NCI-H774 (cell line): Measurements from ENCODE around the gene BDKRB1.
A peak's percentile ranks its signal among the peaks of the same experiment; 100 is the strongest.
"Not testable (repeated sequence)": the region's sequence is repeated elsewhere in the genome, so short reads cannot be mapped to it uniquely, and the experiment has no call there.

Experiments
- DNase-seq: peaks from one replicate; lab custom pipeline; 2025; lab: John Stamatoyannopoulos, UW

Gene BDKRB1

DNA sequence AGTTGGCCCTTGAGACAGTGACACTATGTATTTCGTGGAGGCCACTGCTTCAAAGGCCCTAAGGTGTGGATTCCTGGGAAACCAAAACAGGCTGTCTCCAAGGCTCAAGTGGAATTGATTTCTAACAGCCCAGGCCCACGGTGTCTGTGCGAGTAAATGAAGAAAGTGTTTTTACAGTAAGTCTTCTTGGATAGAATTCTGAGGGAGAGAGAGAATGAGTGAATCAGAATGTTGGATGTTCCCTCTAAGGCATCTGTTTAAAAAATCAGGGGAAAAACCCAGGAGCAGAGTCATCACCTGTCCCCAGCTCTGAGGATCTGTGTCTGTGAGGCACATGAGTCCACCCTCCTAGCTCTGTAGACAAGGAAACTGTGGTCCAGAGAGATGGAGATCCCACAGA lies 22.3 kb upstream of the BDKRB1 start:
- no peak for DNase-seq

DNA sequence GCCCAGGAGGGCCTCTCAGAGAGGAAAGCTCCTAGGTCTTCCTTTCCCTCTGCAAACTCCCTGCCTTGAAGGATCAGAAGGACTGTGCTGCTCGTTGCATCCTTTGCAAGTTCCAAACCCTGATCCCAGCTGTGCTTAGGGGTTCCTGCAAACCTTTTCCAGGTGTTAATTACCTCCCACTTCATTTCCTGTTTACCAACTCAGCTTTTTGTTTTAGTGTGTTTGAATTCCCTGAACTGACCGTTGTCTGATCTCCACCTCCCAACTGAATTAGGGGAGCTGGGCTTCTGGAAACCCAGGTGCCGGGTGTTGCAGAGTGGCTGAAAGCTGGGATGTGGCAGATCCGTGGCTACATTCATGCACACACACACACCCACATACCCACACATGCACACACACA lies 20.6 kb upstream of the BDKRB1 start:
- no peak for DNase-seq

DNA sequence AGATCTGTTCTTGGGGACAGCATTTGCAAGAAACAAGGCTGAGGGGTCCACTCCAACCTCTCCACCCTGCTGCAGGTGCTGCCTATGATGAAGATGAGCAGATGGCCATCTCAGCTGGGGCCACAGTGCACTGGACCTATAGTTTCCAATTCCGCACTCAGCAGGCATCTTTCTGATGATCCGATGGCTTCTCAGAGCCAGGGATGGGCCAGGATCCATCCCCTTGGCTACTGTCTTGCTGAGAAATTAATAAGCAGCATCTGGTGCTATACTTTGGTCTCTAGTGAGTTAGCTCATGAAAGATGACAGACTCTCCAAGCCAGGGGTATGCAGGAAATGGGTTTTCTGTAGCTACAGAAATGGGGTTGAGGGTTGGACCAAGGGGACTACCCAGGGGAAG lies 18.4 kb upstream of the BDKRB1 start:
- no peak for DNase-seq

DNA sequence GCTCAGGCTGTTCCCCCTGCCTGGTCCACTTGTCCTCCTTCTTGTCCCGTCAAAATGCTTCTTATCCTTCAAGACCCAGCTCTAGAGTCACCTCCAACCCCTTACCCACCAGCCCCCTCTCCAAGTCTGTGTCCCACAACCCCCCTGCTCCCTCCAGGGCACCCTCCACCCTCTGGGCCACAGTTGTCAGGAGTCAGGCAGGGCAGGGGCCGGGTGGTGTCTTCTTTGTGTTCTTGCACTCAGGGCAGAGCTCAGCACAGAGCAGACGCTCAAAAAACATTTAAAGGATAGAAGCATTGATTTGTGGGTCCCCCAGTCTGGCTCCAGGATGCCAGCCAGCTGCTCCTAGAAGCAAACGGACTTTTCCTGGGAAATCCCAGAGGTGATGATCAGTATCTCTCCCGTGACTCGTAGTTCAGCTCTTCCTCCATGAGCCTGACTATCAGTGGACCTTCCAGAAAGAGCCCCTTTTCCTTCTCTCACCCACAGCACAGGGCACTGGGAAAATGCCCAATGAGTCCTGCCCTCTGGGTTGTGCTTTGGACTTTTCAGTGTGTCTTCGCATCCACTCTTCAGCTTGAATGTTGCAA lies 17.2 kb upstream of the BDKRB1 start:
- no peak for DNase-seq

DNA sequence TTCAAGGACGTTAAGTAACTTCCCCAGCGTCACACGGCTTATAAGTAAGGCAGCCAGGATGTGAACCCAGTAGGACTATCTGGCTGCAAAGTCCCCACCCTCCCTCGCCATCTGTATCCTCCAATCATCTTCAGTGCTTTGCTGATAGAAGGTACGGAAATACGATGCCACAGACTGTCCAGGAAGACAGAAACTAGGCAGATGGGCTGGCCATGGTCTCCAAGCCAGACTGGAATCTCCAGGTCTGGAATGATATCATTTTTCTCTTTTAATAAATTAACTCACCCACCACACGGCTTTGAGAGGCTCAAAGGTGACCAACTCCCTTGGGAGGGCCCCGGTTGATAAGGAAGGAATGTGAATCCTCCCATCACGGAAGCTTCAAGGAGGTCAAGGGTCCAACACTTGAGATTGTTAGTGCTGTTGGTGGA lies 16.3 kb upstream of the BDKRB1 start:
- no peak for DNase-seq

DNA sequence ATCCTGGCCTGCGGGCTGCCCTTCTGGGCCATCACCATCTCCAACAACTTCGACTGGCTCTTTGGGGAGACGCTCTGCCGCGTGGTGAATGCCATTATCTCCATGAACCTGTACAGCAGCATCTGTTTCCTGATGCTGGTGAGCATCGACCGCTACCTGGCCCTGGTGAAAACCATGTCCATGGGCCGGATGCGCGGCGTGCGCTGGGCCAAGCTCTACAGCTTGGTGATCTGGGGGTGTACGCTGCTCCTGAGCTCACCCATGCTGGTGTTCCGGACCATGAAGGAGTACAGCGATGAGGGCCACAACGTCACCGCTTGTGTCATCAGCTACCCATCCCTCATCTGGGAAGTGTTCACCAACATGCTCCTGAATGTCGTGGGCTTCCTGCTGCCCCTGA lies 15.4 kb upstream of the BDKRB1 start:
- no peak for DNase-seq

DNA sequence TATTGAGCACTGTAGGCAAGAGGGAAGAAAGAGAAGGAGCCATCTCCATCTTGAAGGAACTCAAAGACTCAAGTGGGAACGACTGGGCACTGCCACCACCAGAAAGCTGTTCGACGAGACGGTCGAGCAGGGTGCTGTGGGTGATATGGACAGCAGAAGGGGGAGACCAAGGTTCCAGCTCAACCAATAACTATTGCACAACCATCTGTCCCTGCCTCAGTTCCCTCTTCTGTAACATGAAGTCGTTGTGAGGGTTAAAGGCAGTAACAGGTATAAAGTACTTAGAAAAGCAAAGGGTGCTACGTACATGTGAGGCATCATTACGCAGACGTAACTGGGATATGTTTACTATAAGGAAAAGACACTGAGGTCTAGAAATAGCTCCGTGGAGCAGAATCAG lies 13.9 kb upstream of the BDKRB1 start:
- no peak for DNase-seq

DNA sequence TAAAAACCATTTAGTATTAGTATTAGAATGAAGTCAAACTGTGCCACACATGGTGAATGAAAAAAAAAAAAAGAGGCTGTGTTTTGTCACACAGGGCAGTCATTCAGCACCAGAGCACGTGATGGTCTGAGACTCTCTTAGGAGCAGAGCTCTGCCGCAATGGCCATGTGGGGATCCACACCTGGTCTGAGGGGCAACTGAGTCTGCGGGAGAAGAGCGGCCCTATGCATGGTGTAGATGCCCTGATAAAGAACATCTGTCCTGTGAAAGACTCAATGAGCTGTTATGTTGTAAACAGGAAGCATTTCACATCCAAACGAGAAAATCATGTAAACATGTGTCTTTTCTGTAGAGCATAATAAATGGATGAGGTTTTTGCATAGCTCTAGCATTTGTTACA lies 12.2 kb upstream of the BDKRB1 start:
- no peak for DNase-seq

DNA sequence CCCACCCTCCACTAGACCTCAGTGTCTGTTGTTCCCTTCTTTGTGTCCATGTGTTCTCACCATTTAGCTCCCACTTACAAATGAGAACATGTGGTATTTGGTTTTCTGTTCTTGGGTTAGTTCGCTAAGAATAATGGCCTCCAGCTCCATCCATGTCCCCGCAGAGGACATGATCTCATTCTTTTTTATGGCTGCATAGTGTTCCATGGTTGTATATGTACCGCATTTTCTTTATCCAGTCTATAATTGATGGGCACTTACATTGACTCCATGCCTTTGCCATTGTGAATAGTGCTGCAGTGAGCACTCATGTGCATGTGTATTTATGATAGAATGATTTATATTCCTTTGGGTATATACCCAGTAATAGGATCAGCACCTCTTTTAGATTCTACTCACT lies 10.9 kb upstream of the BDKRB1 start:
- not testable (repeated sequence) for DNase-seq

DNA sequence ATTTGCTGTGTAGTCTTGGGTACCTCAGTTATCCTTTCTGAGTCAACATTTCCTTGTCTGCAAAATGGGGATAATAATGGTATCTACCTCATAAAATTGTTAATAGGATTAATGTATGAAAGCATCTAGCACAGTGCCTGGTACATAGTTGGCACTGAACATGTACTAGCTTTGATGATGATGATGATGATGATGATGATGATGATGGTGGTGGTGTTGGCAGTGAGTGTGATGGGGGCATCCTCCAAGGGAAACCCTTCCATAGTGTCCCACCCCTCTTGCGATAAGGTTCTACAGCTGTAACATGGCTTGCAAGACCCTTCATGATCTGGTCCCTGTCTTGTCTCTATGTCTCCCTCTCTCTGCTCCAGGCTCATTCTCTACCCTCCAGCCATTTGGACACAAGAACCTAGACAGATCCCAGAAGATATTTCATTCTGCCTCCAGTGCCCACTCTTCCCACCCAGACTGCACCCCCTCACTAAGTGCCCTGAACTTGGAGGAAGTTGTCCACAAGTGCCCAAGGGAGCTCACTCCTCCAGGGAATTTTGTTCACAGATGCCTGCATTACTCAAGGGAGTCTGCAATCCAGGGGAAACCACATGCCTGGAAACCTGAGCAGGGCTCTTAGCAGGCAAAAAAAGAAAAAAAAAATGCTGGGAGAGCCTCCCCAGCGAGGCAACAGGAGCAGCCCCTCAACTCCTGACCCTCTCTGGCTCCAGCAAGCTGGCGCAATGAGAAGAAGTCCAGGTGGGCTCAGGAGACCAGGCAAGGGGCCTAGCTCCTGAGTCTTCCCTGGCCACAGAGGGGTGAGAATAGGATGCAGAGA lies 10.1 kb upstream of the BDKRB1 start:
- DNase-seq, result no peak

DNA sequence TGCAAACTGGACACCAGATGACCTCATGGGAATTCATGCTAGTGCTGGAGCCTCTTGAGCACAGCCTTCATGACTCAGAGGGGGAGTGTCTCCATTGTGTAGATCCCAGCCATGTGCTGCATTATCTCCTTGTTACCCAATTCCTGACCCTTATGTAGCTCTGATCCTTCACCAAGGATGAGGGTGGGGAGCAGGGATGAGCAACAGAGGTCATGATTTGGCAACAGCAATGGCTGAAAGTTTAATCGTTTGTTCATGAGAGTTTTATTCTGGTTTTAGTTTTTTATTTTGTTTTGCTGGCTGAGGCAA lies 9.5 kb upstream of the BDKRB1 start:
- no peak for DNase-seq

DNA sequence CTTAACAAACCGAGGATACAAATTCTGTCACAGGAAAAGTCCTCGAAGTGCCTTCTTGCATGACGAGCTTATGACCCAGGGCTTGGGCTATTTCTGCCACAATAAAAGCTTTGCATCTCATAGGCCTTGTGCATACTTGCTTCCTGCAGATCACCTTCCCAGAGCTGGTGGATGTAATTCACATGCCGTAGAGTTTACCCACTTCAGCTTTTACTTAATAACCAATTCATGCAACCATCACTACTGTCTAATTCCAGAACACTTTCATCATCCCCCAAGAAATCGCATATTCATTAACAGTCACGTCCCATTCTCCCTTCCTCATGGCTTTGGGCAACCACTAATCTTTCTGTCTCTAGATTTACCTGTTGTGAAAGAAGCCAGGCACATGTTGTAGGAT lies 9.0 kb upstream of the BDKRB1 start:
- no peak for DNase-seq

DNA sequence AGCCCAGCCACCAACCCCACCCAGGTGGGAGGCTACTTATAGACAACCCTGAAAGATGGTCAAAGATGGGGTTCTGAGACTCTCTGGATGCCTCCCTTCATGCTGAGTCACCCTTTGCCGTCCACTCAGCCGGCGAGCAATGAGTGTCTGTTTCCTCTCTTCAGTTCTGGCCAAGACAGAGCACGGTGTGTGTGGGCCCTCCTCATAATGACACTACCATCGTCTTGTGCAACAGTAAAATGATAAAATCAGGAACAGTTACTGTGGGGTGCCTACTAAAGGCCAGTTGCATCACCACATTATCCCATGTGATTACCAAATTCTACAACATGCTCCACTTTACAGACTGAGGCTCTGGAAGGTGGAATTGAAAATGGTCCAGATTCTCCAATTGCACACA lies 7.0 kb upstream of the BDKRB1 start:
- no peak for DNase-seq

DNA sequence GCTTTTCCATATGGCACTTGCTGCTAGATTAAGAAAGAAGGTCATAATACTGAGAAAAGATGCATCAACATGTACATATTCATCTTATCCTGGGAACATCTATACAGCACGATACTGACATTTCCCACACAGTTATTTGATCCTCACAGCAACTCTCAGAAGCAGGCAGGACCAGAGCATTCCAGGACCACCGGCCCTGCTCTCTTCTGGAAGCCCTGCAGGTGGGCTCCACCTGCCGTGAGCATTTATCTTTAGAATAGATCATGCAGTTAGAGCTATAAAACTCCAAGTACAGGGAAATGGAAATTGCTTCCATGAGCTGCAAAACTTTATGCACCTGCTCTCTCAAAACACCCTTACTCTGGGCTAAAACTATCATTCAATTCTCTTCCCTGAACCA lies 5.5 kb upstream of the BDKRB1 start:
- DNase-seq, result no peak

DNA sequence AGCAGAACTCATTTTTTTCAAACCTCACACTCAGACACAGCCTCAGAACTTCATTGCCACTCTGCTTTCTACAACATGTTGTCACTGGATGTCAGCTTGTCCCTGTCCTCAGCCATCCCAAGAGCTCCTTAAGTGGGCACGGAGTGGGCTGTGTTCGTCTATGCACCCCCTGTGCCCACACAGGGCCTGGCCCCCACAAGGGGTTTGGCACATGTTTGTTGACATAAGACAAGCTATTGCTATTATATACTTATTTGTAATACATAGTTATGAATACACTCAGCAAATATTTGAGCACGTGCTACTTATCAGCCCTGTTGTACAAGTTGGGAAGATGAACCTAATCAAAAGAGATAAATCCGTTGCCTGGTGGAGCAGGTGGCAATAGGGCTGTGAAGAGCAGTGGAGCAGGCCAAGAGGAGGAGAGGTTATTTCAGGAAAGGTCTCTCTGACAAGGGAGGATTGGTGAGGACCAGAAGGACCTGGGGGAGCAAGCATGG lies 4.3 kb upstream of the BDKRB1 start:
- DNase-seq, result no peak

DNA sequence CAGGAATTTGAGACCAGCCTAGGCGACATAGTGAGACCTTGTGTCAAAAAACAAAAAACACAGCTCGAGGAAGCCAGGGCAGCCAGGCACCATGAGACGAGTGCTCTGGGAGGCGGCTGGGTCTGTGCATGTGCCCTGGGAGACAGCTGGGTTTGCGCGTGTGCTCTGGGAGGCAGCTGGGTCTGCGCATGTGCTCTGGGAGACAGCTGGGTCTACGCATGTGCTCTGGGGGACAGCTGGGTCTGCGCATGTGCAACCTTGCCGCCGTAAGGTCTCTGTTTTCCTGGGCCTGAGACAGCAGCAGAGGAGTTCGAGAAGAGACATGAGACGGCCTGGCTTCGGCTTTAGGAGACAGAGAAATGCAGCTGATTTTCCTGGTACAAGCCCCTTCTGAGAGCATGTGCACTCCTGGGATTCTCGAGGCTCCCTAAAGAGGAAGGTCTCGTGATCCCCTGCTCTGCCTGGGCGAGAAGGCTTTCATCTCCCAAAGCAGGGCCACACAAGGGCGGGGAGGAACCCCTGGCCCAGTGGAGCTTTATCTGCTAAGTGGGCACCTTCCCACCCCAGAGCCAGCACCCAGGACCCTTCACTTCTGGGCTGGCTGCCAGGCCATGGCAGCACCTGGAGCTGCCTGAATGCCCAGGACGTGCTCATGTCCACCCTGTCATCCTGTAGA lies 3.5 kb upstream of the BDKRB1 start:
- peak; percentile 67 for DNase-seq

DNA sequence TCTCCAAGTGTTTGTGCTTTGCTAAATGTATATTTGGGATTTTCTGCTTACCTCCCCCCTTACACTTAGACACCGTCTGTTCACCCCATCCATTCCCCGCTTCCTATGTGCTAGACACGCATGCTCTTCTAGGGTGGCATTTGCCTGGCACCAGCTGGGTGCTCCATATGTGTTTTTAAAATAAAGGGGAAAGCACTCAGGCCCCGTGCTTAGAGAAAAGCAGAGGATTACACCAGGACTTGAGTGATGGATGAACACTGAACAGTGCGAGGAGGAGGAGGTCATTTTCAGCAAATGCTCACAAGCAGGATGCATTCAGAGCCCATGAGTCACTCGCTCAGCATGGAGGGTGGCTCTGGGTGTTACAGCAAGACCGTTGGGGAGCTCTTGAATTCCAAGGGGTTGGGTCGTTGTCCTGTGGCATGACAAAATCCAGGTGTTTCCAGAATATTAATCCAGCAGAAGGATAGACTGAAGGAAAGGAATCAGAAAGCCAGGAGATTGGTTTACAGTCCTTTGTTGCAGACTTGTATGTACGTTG lies 2.9 kb upstream of the BDKRB1 start:
- DNase-seq, result no peak

DNA sequence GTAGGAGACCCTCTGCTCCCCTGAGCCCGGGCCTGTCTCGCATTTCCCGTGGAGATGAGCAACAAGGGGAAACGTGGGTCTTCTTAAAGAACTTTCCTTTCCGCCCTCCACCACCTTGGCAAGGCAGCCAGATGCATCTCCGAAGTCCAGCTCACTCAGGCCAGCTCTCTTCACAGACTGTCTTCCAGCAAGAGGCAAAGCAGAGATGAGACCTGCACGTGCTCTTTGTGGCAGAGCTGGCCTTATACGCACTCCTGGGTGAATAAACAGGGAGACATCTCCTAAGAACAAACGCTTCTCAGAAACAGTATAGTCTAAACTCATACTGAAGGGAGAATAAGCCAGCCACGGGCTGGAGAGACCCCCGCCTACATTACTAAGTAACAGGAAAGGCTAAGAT lies 1.3 kb upstream of the BDKRB1 start:
- DNase-seq, result no peak

DNA sequence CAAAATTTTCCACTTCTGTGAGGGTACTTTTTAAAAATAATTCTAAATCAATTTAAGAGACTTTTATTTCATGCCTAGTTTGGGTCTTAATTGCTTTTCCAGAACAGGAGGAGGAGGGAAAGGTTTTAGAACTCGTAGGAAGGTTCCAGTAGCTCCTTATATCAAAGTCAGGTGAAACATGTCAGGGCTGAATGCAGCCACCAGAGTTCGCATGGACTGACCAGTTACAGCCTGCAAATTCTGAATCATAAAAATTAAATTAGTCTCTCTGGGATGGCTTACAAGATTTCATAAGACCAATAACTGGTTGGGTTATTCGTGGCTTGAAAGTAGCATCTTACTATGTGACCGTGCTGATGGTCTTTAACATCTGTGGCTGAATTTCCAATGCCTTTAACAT lies 397 bp downstream of the BDKRB1 start:
- DNase-seq, result no peak

DNA sequence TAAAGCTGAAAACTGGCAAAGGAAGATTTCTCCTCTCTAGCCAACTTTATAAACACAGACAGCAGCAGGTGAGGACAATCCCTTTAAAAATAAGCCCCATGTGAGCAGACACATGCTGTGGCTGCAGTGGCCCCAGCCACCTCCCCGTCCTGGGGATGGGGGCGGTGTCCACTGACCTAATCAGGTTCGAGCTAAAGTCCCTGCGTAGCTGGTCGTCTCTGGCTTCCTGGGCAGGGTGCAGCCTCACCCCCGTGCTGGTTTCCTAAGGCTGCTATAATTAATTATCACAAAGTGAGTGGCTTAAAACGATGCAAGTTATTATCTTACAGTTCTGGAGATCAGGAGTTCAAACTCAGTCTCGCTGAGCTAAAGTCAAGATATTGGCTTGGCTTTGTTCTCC lies 1.0 kb downstream of the BDKRB1 start:
- no peak for DNase-seq

DNA sequence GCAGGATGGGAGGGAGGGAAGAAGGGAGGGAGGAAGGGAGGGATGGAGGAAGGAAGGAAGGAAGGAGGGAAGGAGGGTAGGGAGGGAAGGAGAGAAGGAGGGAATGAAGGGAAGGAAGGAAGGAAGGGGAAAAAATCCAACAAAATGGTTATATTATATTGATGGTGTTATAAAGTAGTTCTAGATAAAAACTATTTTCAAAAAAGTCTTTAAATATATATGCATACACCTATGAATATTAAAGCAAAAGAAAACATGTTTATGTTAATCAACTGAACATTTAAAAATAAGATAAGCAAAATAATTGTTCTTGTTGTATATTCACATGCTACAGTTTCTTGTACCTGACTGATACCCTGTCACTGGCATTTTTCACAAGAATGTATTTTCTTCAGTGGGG lies 1.9 kb downstream of the BDKRB1 start:
- no peak for DNase-seq

DNA sequence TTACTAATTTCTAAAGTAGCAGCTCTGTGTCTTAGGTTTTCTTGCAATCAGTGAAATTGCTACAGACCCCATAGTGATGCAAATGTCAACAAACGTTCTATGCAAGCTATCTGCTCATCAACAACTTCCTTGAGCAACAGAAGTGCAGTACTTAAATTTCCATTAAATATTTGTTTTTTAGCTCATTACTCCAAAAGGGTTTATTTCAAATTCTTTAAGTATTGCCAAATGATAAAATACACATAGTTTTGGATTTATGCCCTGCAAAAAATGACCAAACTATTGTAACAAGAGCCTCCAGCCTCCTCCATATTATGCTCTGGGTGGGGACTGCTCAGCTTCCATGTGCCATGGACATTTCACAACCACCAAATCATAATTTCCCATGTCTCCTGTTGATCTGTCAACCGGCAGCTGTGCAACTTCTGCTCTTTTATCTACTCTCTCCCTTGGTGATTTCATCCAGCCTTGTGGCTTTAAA lies 4.4 kb downstream of the BDKRB1 start:
- DNase-seq, result no peak

DNA sequence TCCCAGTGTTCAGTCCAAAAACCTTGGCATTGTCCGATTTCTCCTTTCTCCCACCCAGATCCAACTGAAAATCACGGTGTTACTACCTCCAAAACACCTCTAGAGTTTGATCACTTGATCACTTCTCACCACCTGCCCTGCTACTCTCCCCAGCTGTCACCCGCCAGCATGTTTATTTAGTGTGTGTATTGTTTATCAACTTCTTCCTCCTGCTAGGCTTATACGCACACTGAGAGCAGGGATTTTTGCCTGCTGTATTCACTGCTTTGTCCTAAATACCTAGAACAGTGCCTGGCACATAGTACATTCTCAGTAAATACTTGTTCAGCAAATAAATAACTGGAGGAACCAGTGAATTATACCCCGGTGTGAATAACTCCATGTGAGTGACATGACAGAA lies 5.0 kb downstream of the BDKRB1 start:
- peak; percentile 70 for DNase-seq
